Brain microvascular endothelial cell (primary cell): ENCODE results near the gene TMEM250.

Experiments
- DNase-seq: peaks from one replicate; pipeline ENCODE4 v3.0.0-alpha.2; 2020
- H3K27ac ChIP-seq: fragments of 250-450 bp; sonication (Bioruptor Pico); 2 replicates; pipeline ENCODE4 v1.5.1; 2020; ENCODE audit warnings: mild to moderate bottlenecking, moderate library complexity
- H3K27me3 ChIP-seq: fragments of 250-450 bp; sonication (Bioruptor Pico); replicated peaks from 2 replicates; pipeline ENCODE4 v1.5.1; 2020; ENCODE audit warnings: mild to moderate bottlenecking
- H3K36me3 ChIP-seq: fragments of 250-450 bp; sonication (Bioruptor Pico); replicated peaks from 2 replicates; pipeline ENCODE4 v1.5.1; 2020; ENCODE audit warnings: mild to moderate bottlenecking
- H3K4me3 ChIP-seq: 2 replicates; pipeline ENCODE4 v1.5.1; 2011; ENCODE audit warnings: low read depth, mild to moderate bottlenecking, control low read depth, low read length, moderate library complexity
- CTCF ChIP-seq: IDR thresholded peaks from 2 replicates; pipeline ENCODE4 v1.5.1; 2011; ENCODE audit warnings: low read depth, mild to moderate bottlenecking, moderate library complexity, low read length, control low read depth, inconsistent platforms; ENCODE audit errors: missing control alignments
- in situ Hi-C: cut with HindIII; loops from 2 replicates; pipeline ENCODE4 v1.10.0; 2017; ENCODE audit warnings: low sequenced_read_pairs, low pct_ligation_motif_present

TMEM250 gene

GRCh38 chr9:136117916-136118319, 757 bp downstream of the TMEM250 start:
- H3K27ac ChIP-seq: peak overlapping the region; percentile 77
- peak overlapping the region; percentile 71 for H3K4me3 ChIP-seq
- H3K27me3 ChIP-seq: no peaks in the 10 kb centered on the region
- no peaks in the 10 kb centered on the region for H3K36me3 ChIP-seq
- no peak for TF ChIP-seq CTCF
- in situ Hi-C loops: no loop called here
- DNase-seq: no peak

DNA sequence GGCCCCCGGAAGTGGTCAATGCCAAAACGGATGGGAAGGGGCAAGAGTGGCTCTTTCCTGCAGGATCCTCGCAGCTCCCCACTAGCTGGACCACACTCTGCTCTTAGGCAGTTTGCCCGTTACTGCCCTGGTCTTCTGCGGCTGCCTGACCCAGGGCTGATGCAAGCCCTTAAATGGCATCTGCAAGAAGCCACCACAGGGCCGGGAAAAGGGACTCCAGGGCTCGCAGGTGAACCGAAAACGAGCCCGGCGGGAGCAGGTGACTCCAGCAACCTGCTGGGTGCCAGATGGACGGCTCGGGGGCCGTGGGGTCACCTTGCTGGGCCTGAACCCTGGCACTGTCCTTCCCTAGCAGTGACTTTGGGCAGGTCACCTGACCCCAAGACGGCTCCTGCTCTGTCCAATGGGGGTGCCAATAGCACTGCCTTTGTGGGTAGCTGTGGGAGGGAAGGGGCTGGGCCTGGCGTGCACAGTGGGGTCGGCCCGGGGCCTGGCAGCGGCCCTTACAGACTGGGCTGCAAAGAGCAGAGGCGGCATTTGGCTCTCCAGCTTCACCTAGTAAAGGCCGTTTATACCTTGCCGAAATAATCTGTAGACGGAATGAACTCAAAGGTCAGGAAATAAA, 1.3 kb downstream of the TMEM250 start:
- Histone ChIP-seq H3K27me3 (no peaks in the 10 kb centered on the region), H3K4me3 (peak overlapping the region; percentile 71), H3K27ac (no peak overlapping the region), H3K36me3 (no peaks in the 10 kb centered on the region)
- no peak for TF ChIP-seq CTCF
- in situ Hi-C loops: no loop called here
- no peak for DNase-seq

DNA sequence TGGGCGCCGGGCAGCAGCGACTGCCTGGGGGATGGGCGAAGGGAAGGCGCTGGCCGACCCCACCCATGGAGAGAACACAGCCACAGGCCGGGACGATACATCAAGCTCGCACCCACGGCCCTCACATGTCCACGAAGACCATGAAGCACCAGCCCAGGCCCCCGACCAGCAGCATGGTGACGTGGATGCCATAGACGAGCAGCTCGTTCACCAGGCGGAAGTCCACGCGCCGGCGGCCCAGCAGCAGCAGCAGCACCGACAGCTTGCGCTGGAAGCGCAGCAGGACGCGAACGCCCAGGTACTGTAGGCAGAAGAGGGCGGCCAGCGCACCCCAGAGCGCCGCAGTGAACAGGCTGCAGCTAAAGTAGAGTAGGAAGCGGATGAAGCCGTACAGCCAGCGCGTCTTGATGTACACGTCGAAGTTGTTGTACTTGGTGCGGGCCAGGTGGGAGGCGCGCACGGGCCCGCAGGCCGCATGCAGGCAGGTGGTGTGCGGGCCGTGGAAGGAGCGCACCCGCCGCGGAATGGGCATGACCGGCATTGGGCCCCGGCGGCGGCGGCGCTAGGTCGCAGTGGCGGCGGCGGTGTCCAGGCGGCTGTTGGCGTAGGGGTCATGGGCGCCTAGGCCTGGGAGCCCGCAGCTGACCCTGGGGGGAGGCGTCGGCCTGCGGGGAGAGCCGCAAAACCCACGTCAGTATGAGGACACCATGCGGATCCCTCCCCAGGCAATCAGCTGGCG, 2.1 kb downstream of the TMEM250 start:
- no peaks in the 10 kb centered on the region for H3K27me3 ChIP-seq
- H3K4me3 ChIP-seq: no peak overlapping the region
- no peak for DNase-seq
- no peak overlapping the region for H3K27ac ChIP-seq
- H3K36me3 ChIP-seq: no peaks in the 10 kb centered on the region
- TF ChIP-seq CTCF: no peak
- in situ Hi-C loops: no loop called here

GRCh38 chr9:136115641-136116359, 2.9 kb downstream of the TMEM250 start:
- in situ Hi-C loops: no loop called here
- no peak overlapping the region for H3K4me3 ChIP-seq
- no peaks in the 10 kb centered on the region for H3K27me3 ChIP-seq
- TF ChIP-seq CTCF: no peak
- H3K27ac ChIP-seq: no peak overlapping the region
- DNase-seq: no peak
- H3K36me3 ChIP-seq: no peaks in the 10 kb centered on the region

DNA sequence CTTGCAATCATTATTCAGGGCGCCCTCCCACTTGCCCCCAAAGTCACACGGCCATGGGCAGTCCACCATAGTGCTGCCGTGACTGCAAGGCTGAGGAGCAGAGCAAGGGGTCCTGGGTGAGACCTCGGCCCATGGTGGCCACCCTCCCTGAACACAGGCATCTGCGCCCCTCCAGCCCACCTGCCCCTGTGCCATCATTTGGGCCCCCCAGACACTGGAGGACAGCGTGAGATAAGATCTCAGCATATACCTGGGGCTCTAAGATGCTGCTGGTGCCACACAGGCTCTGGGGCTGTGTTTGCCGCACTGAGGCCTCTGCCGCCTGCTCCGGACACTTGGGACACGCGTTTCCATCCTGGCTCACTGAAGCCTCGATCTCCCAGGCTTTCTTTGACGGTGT, 3.5 kb downstream of the TMEM250 start:
- in situ Hi-C loops: no loop called here
- H3K4me3 ChIP-seq: no peak overlapping the region
- no peaks in the 10 kb centered on the region for H3K36me3 ChIP-seq
- no peak for TF ChIP-seq CTCF
- no peaks in the 10 kb centered on the region for H3K27me3 ChIP-seq
- no peak overlapping the region for H3K27ac ChIP-seq
- DNase-seq: no peak
